GM12872 (cell line): Measurements from ENCODE around the gene IL1RAPL2.

ENCODE experiments used
- TF ChIP-seq, protein P1 (sequence below): IDR thresholded peaks from 3 replicates; pipeline ENCODE4 v1.5.1; 2011; ENCODE audit warnings: low read depth, mild to moderate bottlenecking, low read length, moderate library complexity; ENCODE audit not compliant: insufficient read depth

Gene IL1RAPL2

DNA sequence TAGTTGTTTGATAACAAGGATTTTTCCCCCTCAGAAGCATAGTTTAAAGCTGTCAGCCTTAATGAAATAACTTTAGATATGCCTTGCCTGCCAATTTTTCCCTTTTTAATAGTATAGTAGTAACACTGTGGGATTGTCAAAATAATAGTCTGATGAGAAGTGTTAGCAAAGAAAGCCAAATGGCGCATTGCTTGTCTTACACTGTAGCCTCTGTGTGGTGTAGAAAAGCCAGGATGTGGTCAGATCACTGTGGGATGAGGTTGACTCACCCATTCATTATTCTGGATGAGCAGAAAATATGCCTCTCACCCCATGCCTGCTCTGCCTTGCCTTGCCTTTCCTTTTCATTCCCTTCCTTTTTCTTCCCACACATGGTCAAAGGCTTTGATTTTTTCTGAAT is 998.5 kb downstream of the IL1RAPL2 start:
- TF ChIP-seq, protein P1, sequence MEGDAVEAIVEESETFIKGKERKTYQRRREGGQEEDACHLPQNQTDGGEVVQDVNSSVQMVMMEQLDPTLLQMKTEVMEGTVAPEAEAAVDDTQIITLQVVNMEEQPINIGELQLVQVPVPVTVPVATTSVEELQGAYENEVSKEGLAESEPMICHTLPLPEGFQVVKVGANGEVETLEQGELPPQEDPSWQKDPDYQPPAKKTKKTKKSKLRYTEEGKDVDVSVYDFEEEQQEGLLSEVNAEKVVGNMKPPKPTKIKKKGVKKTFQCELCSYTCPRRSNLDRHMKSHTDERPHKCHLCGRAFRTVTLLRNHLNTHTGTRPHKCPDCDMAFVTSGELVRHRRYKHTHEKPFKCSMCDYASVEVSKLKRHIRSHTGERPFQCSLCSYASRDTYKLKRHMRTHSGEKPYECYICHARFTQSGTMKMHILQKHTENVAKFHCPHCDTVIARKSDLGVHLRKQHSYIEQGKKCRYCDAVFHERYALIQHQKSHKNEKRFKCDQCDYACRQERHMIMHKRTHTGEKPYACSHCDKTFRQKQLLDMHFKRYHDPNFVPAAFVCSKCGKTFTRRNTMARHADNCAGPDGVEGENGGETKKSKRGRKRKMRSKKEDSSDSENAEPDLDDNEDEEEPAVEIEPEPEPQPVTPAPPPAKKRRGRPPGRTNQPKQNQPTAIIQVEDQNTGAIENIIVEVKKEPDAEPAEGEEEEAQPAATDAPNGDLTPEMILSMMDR: no peak

DNA sequence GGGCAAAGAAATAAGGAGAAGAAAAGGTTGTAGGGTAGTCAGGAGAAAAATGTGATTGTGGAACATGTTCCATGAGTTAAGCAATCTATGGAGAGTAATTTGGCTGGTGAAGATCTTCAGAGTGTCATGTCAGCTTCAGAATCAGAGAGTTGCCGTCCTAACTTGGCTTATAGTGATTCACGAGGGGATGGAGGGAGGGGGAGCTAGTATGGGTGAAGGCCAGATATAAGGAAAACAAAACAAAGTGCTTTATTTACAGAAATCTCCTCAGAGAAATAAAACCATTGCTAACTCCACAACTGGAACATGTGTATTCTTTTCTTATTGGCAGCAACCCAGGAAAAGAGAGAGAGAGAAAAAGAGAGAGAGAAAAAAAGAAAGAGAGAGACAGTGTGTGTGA is 999.9 kb downstream of the IL1RAPL2 start:
- TF ChIP-seq, protein P1: no peak

DNA sequence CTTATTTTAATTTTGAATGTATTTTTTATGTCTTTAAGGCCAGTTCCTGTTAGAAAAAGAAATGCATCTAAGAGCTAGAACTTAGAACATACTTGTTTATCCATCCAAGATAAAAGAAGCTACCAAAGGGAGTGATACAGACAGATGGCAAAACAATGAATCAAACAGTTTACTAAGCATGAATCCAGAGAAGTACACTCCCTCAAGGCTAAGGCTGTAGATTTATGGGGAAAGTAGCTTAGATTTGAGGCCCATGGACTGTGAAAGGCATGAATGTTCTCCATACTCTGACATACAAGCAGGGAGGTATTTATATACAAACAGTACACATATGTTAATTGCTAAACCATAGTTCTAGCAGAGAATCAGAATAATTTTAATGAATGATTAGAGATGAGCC is 1001.1 kb downstream of the IL1RAPL2 start:
- TF ChIP-seq, protein P1: no peak

DNA sequence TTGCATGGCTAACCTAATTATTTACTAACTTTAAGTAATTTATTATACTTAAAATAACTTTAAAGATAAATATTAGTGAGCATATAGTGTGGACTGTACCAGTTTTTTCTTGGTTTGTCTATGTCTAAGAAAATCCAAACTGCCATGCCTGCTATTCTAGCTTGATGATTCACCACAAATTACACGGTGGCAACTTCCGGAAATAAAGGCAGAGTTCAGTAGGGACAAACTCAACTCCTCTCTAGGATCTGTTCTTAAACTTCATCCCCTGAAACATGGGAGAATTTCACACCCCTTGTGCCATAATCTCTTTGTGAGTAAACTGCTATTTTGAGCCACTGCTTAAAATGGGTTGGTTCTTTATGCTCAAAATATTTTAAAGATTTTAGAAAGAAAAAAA is 1042.7 kb downstream of the IL1RAPL2 start:
- TF ChIP-seq, protein P1: no peak

DNA sequence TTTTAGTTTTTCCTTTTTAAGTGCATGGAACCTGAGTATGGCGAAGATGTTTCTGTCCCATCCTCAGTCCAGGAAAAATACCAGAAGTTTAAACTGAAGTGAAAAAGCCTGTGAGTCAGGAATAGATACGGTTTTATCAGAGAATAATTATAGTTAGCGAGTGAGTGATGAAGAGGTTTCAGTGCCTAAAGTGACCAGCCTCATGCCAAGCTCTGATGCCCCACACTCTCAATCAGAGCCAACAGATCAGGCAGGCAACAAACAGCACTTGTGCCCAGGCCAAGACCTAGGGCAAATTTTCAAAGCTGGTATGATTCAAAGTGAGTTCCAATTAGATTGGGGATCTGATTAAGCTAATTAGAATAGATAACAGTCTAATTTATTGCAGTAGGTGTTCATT is 1043.5 kb downstream of the IL1RAPL2 start:
- TF ChIP-seq, protein P1: no peak

DNA sequence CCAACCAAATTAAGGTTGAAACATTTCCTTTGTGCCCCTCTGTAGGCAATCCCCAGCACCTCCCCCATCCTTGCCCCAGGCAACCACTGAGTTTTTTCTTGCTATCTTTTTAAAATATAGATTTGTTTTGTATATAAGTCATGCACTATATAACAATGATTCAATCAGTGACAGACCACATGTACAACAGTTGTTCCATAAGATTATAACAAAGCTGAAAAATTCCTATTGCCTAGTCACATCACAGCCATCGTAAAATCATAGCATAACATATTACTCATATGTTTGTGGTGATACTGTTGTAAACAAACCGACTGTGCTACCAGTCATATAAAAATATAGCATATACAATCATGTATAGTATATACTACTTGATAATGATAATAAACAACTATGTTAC is 1044.4 kb downstream of the IL1RAPL2 start:
- TF ChIP-seq, protein P1: no peak

DNA sequence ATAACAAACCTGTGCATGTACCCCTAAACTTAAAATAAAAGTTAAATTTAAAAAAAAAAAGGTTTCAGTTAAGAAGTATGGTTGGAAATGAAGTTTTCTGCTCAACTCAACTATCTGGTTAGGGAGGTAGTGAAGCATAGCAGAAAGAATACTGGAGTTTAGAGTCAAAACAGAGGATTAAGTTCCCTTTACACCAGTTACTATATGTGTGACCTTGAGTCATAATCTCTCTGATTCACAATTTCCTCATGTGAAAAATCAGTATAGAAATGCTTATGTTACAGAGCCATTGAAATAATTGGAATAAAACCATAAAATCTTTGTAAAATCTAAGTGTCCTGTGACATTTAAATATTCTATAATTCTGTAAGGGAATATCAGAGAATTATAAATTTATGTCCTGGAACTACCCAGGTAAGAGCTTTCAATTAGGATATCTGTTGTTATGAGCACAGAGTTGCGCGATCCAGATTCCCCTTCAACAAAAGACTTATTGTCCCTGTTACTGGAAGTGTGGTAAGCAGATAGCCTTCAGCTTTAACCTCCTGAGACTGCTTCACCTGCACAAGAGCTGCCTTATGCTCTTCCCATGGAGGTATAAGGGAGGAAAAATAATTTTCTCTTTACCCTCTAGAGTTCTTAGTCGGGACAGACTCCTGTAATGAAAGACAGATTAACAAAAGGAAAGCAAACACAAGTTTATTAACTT is 1052.5 kb downstream of the IL1RAPL2 start:
- TF ChIP-seq, protein P1: no peak
